GM12874 (cell line): ENCODE results near the gene REEP2.

Experiments
- TF ChIP-seq, protein P1 (sequence below): IDR thresholded peaks from 2 replicates; pipeline ENCODE4 v1.5.1; 2011; ENCODE audit warnings: low read depth, mild to moderate bottlenecking, control low read depth, low read length, moderate library complexity; ENCODE audit not compliant: insufficient read depth

The REEP2 gene

DNA sequence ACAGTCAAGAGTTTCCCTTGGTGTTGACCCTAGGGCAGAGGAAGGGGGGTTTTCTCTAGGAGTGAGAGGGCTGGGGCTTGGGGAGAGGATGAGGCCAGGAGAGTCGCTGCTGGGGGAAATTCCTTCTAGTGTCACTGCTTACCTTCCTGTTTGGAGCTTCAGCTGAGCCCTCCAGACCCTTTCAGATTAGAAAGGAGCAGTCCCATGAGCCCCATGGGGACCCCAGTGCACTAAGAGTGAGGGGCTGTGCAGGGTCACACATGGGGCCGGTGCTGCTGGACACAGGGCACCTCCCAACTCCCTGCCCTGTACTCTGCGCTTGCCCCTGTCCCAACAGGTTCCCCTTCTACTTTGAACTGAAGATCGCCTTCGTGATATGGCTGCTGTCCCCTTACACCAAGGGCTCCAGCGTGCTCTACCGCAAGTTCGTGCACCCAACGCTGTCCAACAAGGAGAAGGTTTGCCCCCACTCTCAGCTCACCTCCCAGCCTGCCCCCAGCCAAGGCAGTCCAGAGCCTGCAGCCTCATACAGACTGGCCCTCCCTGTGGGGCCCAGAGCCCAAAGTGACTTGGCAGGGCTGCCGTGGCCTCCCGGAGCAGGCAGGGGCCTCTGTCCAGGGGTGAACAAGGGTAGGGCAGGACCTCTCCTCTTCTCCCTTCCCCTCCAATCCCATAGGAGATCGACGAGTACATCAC lies 5.4 kb downstream of the REEP2 start:
- TF ChIP-seq, protein P1, sequence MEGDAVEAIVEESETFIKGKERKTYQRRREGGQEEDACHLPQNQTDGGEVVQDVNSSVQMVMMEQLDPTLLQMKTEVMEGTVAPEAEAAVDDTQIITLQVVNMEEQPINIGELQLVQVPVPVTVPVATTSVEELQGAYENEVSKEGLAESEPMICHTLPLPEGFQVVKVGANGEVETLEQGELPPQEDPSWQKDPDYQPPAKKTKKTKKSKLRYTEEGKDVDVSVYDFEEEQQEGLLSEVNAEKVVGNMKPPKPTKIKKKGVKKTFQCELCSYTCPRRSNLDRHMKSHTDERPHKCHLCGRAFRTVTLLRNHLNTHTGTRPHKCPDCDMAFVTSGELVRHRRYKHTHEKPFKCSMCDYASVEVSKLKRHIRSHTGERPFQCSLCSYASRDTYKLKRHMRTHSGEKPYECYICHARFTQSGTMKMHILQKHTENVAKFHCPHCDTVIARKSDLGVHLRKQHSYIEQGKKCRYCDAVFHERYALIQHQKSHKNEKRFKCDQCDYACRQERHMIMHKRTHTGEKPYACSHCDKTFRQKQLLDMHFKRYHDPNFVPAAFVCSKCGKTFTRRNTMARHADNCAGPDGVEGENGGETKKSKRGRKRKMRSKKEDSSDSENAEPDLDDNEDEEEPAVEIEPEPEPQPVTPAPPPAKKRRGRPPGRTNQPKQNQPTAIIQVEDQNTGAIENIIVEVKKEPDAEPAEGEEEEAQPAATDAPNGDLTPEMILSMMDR: no peak

GRCh38 chr5:138444774-138445546 lies 6.1 kb downstream of the REEP2 start:
- TF ChIP-seq, protein P1: no peak

DNA sequence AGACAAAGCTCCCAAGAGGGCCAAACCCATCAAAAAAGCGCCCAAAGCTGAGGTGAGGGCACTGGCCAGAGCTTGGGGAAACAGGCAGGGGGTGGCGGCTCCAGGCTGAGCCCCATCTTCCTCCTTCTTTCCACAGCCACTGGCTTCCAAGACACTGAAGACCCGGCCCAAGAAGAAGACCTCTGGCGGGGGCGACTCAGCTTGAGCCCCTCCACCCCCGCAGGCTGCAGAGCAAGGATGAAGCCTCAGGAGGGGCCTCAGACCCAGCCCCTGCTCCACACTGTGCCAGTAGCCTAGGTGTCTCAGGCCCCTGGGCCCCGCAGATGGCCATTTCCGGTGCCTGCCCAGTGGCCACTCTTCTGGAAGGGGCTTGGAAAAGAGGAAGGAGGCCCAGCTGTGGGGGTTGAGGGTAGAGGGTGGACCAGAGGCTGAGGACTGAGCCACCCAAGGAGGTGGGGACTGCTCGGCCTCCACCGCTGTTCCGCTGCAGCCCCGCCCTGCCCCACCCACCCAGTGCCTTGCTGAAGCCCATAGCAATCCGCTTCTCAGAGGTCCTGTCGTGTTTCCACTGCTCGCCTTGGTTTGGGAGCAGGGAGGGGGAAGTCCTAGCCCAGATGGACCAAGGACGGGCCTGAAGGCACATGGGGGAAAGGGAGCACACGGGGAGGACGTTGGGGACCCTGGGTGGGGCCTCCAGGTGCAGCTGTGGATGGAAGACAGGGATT lies 6.9 kb downstream of the REEP2 start:
- TF ChIP-seq, protein P1: no peak

- TF ChIP-seq, protein P1: no peak
Observed at GRCh38 chr5:138448070-138448469, 9.2 kb downstream of the REEP2 start.

DNA sequence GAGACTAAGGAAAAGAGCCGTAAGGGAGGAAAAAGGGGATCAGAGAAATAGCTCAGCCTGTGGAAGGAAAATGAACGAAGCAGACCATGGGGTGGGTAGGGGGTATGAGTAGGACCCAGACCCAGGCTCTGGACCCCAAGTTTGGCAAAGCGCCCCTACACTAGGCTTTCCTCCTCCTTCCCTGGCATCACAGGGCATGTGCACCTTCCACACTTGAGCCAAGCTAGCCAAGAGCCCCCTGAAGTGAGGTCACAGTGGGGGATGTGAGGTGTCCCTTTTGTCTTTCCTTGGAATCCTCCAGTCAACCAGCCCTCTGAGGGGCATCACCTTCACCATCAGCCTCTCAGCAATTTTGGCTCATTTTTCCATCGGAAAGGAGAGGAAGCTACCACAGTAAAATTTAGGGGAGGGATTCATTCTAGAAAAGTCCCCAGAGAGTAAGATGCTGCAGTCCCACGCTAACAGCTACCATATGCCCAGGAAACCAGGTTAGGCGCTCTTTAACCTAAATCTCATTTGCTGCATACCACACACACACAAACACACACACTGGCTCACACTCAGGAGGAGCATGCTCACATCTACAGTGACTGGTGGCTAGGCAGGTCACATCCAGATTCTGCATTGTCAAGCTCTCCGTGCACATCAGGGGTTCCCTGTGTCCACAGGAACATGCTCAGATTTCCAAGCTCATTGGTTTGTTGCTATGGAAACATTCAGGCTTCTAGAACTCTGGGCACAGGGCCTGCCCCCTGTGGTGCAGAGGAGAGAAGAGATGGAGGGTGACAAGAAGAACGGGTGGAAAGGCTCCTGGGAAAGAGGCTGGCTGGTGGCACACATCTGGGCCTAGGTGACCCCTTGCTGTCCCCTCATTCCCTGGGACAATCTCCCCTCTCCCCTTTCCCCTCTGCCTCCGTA lies 9.9 kb downstream of the REEP2 start:
- TF ChIP-seq, protein P1: no peak

DNA sequence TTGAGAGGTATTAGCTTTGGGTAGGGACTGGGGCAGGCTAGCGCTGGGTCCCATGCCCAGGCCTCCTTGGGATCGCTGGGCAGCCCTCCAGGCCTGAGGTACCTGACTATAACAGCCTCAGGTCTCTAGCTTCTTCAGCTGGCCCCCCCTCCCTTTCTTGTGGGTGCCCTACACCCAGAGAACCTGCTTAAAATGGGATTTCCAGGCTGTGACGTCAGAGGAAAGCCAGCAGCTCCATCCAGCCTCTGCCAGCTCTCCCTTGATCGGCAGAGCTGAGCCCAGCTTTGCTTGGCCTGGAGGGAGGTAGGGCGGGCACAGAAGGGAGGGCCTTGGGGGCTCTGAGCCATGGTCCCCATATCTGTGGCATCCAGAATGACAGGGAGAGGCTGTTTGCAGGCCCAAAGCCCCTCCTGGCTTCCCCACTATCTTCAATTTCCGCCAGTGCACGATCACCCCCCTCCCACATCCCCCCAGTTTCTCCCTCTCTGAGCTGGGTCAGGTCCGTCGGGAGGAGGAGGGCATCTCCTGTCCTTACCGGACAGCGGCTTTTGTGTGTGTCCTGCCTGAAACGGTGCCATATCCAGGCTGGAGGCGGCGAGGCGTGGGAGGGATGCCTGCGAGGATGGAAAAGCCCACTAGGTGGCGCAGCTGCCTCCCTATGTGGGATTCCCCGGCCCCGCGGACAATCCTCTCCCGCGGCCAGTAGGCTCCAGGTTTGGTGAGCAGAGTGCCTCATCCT lies 10.8 kb downstream of the REEP2 start:
- TF ChIP-seq, protein P1: peak; percentile 94
